Activated T-helper 1 cell treated with anti-CD3 and anti-CD28 coated beads, Interleukin-12 subunit alpha, Interleukin-12 subunit beta, Interleukin-2, Interleukin-4 antibody, amounts not matched to agents 30 ng/mL and 10 ng/mL and 1 ng/mL, durations not matched to agents 14 hours and 24 hours and 36 hours (primary cell): ENCODE measurements around the gene PPIE. TPM values are rescaled to one million over a fixed set of nuclear protein-coding genes. Genes with fewer than 3 reads are reported as not detected.
"Not testable (repeated sequence)": the region's sequence is repeated elsewhere in the genome, so short reads cannot be mapped to it uniquely, and the experiment has no call there.

ENCODE experiments used
- DNase-seq: peaks from one replicate; pipeline ENCODE4 v3.0.0; 2021; ENCODE audit warnings: low spot score
- H3K27ac Mint-ChIP-seq: one replicate; pipeline ENCODE4 v1.8.0; 2021; ENCODE audit warnings: mild to moderate bottlenecking, mixed read lengths
- H3K27me3 Mint-ChIP-seq: one replicate; pipeline ENCODE4 v1.8.0; 2022; ENCODE audit warnings: mild to moderate bottlenecking, moderate library complexity, mixed read lengths; ENCODE audit not compliant: insufficient read depth
- H3K36me3 Mint-ChIP-seq: one replicate; pipeline ENCODE4 v1.8.0; 2021; ENCODE audit warnings: low read depth, mixed read lengths
- H3K4me1 Mint-ChIP-seq: one replicate; pipeline ENCODE4 v1.8.0; 2021; ENCODE audit warnings: low read depth, mixed read lengths
- H3K4me3 Mint-ChIP-seq: one replicate; pipeline ENCODE4 v1.8.0; 2021; ENCODE audit warnings: mild to moderate bottlenecking, moderate library complexity, mixed read lengths
- H3K9me3 Mint-ChIP-seq: one replicate; pipeline ENCODE4 v1.8.0; 2021; ENCODE audit warnings: mixed read lengths
- intact Hi-C: fragments of 100-400 bp; cut with micrococcal nuclease; formaldehyde crosslinking; loops from one replicate; pipeline ENCODE4 v1.15.1; 2024
- total RNA-seq: library from RNA; stranded (reverse); gene quantifications from 2 replicates; pipeline ENCODE4 v1.2.3, GENCODE V29; 2022

PPIE gene
- total RNA-seq, 1 donor from 2014 or later = 68.1 TPM

DNA sequence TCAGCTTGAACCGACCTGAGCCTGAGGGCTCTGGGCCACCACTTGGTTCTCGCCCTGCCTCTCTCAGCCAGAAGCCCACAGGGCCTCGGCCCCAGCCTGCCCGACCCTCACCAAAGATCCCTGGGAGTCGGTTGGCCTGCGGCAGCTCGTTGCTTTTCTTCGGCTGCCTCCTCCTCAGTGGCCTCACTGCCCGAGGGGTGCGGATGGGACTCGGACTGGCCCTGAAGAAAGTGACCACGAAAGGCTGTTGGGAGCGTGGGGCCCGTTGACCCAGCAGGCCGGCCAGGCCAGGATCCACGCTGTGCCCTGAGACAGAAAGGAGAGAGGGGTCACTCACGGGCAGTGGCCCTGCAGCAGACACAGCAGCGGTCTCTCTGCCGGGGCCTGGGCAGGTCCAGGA is 25.8 kb downstream of the PPIE start:
- H3K4me1 Mint-ChIP-seq, H3K27ac Mint-ChIP-seq, H3K4me3 Mint-ChIP-seq, H3K9me3 Mint-ChIP-seq, intact Hi-C loops, DNase-seq, H3K36me3 Mint-ChIP-seq, H3K27me3 Mint-ChIP-seq: not testable (repeated sequence)

GRCh38 chr1:39766466-39766865 is 27.8 kb downstream of the PPIE start:
- H3K36me3 Mint-ChIP-seq, H3K27ac Mint-ChIP-seq, H3K27me3 Mint-ChIP-seq, DNase-seq, H3K9me3 Mint-ChIP-seq, H3K4me1 Mint-ChIP-seq, intact Hi-C loops, H3K4me3 Mint-ChIP-seq: not testable (repeated sequence)

GRCh38 chr1:39769502-39769901 is 30.8 kb downstream of the PPIE start:
- H3K27ac Mint-ChIP-seq, intact Hi-C loops, H3K27me3 Mint-ChIP-seq, H3K9me3 Mint-ChIP-seq, H3K4me1 Mint-ChIP-seq, H3K4me3 Mint-ChIP-seq, DNase-seq, H3K36me3 Mint-ChIP-seq: not testable (repeated sequence)

DNA sequence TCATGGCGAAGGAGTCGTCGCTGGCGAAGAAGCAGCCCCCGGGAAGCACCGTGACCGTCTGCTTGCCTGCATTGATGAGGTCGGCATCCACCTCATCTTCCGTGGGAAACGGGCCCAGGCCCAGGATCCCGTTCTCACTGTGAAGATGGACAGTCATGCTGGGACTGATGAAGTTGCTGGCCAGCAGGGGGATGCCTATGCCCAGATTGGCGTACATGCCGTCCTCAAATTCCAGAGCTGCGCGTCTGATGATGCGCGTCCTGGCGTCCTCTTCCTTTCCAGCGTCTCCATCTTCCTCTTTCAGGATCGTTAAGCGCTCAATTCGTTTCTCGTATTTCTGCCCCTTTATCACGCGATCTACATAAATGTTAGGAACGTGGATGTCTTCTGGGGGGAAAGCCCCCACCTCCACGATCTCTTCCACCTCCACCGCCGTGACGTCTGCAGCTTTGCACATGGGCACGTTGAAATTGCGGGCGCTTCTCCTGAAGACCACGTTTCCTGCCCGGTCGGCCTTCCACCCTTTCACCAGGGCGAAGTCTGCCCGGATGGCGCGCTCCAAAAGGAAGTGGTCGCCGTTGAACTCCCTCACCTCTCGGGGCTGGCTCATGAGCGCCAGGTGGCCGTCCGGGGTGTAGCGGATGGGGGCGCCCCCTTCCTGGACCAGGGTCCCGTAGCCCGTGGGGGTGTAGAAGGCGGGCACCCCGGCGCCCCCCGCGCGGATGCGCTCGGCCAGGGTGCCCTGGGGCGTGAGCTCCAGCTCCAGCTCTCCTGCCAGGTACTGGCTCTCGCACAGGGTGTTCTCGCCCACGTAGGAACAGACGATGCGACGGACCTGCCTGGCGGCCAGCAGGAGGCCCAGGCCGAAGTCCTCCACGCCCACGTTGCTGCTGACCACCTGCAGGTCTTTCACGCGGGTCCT is 31.7 kb downstream of the PPIE start:
- DNase-seq, intact Hi-C loops, H3K27ac Mint-ChIP-seq, H3K9me3 Mint-ChIP-seq, H3K4me1 Mint-ChIP-seq, H3K36me3 Mint-ChIP-seq, H3K27me3 Mint-ChIP-seq, H3K4me3 Mint-ChIP-seq: not testable (repeated sequence)

- DNase-seq, H3K4me3 Mint-ChIP-seq, H3K9me3 Mint-ChIP-seq, H3K4me1 Mint-ChIP-seq, intact Hi-C loops, H3K36me3 Mint-ChIP-seq, H3K27me3 Mint-ChIP-seq, H3K27ac Mint-ChIP-seq: not testable (repeated sequence)
Observed at GRCh38 chr1:39771022-39771532, 32.4 kb downstream of the PPIE start, which contains the start of gene OXCT2. Gene OXCT2 (minus strand): TSS chr1:39771348. CDS start chr1:39771255, 93 bp downstream.

- H3K9me3 Mint-ChIP-seq, H3K27ac Mint-ChIP-seq, intact Hi-C loops: not testable (repeated sequence)
Observed at GRCh38 chr1:39773369-39773979, 34.8 kb downstream of the PPIE start.

DNA sequence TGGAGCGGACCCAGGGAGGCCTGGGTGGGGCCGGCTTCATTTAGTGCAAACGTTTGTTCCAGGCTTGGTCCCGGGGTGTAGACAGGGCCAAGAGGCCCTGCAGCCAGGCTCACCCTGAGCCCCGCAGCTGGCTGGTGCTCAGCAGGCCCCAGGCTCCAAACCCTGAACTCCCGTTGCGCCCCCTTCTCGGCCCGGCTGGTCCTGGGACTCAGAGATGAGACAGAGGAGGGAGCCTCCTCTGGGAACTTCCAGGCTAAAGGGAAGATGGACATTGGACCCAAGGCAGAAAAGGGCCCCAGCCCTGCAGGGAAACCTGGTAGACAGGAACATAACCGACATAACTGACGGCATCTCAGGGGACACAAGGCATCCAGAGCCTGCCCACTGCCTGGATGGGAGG is 36.5 kb downstream of the PPIE start:
- intact Hi-C loops, DNase-seq, H3K27me3 Mint-ChIP-seq, H3K36me3 Mint-ChIP-seq, H3K4me3 Mint-ChIP-seq, H3K4me1 Mint-ChIP-seq, H3K27ac Mint-ChIP-seq, H3K9me3 Mint-ChIP-seq: not testable (repeated sequence)

More at GRCh38 chr1:39773369-39773979, 34.8 kb downstream of the PPIE start:
- H3K27me3 Mint-ChIP-seq, H3K36me3 Mint-ChIP-seq, H3K4me3 Mint-ChIP-seq, DNase-seq, H3K4me1 Mint-ChIP-seq: not testable (repeated sequence)

GRCh38 chr1:39775676-39776399 is 37.2 kb downstream of the PPIE start:
- H3K36me3 Mint-ChIP-seq, H3K4me1 Mint-ChIP-seq, H3K4me3 Mint-ChIP-seq, DNase-seq, H3K27ac Mint-ChIP-seq, H3K27me3 Mint-ChIP-seq, H3K9me3 Mint-ChIP-seq, intact Hi-C loops: not testable (repeated sequence)

- no peaks in the 10 kb centered on the region for H3K9me3 Mint-ChIP-seq
- no peaks in the 10 kb centered on the region for H3K36me3 Mint-ChIP-seq
- peaks cover 6% of the 10 kb centered on the region for H3K27me3 Mint-ChIP-seq
- intact Hi-C loops = no loop called here
- no peak overlapping the region for H3K27ac Mint-ChIP-seq
- no peak for DNase-seq
- no peaks in the 10 kb centered on the region for H3K4me1 Mint-ChIP-seq
- no peak overlapping the region for H3K4me3 Mint-ChIP-seq
Observed at GRCh38 chr1:39776400-39776713, 37.7 kb downstream of the PPIE start.

DNA sequence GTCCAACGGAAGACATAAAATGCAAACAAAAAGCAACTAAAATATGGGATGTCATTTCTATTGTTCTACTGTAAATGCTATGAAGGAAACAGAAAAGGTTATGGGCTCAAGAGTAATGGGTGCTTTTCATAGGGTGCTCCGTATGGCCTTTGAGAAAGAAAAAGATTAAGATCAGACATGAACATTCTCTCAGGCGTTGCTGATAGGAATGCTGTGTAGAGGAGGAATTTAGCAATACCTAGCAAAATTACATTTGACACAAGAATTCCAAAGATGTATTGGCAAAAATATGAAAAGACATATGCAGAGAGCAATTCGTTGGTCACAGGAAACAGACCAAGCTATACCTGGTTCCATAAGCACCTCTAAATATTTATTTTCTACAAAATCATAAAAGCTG is 38.2 kb downstream of the PPIE start:
- Mint-ChIP-seq H3K27ac (no peak overlapping the region), H3K27me3 (peaks cover 6% of the 10 kb centered on the region), H3K36me3 (no peaks in the 10 kb centered on the region), H3K4me3 (no peak overlapping the region), H3K9me3 (no peaks in the 10 kb centered on the region), H3K4me1 (no peaks in the 10 kb centered on the region)
- intact Hi-C loops = no loop called here
- no peak for DNase-seq

GRCh38 chr1:39777306-39777705 is 38.6 kb downstream of the PPIE start:
- DNase-seq = no peak
- intact Hi-C loops = no loop called here
- no peaks in the 10 kb centered on the region for H3K9me3 Mint-ChIP-seq
- no peak overlapping the region for H3K27ac Mint-ChIP-seq
- peaks cover 6% of the 10 kb centered on the region for H3K27me3 Mint-ChIP-seq
- no peak overlapping the region for H3K4me3 Mint-ChIP-seq
- no peaks in the 10 kb centered on the region for H3K4me1 Mint-ChIP-seq
- no peaks in the 10 kb centered on the region for H3K36me3 Mint-ChIP-seq

- not testable (repeated sequence) for H3K27me3 Mint-ChIP-seq, H3K36me3 Mint-ChIP-seq
Observed at GRCh38 chr1:39777896-39778295, 39.2 kb downstream of the PPIE start.

More at GRCh38 chr1:39777896-39778295, 39.2 kb downstream of the PPIE start:
- H3K9me3 Mint-ChIP-seq, intact Hi-C loops, H3K27ac Mint-ChIP-seq, DNase-seq, H3K4me1 Mint-ChIP-seq, H3K4me3 Mint-ChIP-seq: not testable (repeated sequence)
